ENCODE results near the gene PIGA. TPM values are rescaled to one million over a fixed set of nuclear protein-coding genes. Genes with fewer than 3 reads are reported as not detected.

Gene PIGA
- total and polyA plus RNA-seq, 9 of the 15 experiments (the other 6 are each of a cell fraction or from before 2014, with no cell fraction given): 14.8 to 36.9 (median 23.5) TPM

DNA sequence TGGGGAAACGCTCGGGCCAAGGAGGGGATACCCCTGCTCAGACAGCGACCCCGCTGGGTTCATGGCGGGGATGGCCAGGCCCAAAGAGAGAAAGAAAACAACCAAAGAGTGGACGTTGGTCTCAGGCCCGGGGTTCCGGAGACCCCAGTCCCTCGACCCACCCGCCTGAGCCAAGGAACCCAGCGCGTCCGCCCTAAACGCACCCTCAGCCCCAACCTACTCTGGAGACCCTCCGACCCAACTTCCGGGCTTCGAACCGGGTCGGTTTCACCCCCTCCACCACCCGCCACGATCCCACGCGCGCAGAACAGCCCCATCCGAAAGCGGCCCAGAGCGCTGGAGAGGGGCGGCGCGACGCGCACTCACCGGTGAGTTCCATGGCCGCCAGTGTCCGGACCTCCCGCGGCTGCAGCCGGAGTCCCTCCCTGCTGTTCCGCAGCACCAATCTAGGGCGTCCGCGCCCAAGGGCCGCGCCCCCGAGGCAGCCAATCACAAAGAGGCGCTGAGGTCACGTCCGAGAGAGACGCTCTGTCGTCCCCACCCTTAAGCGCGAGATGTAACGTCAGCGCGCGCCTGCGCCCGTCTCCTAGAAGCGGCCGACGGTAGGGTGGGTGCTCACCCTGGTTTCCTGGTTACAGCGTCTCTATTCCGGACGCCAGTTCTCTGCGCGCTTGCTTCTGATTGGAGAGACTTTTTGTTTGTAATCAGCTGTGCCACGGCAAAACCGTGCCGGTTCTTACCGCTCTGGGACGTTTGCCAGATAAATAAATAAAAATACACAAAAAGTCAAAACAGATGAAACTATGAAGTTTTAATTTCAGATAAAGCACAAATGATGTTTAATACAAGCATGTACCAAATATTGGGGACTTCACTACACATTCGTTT is at the start of gene PIGA (continued):
- 0 out of 4 replicates have a peak, but pooled peaks of 1 of the 2 experiments have one; percentile 28 for TF ChIP-seq NONO (IDR thresholded peaks at IDR 0.05; ENCODE audit: low read depth in 2 of 2, low read length in 1 of 2)
- peak; percentile 75 for TF ChIP-seq C11orf30 (IDR thresholded peaks at IDR 0.05; ENCODE audit: low read depth)
- no peak for TF ChIP-seq CHD4 (IDR thresholded peaks at IDR 0.05; ENCODE audit: insufficient read depth, insufficient replicate concordance, low read depth, low read length, poor library complexity, severe bottlenecking)
- TF ChIP-seq, protein P1, sequence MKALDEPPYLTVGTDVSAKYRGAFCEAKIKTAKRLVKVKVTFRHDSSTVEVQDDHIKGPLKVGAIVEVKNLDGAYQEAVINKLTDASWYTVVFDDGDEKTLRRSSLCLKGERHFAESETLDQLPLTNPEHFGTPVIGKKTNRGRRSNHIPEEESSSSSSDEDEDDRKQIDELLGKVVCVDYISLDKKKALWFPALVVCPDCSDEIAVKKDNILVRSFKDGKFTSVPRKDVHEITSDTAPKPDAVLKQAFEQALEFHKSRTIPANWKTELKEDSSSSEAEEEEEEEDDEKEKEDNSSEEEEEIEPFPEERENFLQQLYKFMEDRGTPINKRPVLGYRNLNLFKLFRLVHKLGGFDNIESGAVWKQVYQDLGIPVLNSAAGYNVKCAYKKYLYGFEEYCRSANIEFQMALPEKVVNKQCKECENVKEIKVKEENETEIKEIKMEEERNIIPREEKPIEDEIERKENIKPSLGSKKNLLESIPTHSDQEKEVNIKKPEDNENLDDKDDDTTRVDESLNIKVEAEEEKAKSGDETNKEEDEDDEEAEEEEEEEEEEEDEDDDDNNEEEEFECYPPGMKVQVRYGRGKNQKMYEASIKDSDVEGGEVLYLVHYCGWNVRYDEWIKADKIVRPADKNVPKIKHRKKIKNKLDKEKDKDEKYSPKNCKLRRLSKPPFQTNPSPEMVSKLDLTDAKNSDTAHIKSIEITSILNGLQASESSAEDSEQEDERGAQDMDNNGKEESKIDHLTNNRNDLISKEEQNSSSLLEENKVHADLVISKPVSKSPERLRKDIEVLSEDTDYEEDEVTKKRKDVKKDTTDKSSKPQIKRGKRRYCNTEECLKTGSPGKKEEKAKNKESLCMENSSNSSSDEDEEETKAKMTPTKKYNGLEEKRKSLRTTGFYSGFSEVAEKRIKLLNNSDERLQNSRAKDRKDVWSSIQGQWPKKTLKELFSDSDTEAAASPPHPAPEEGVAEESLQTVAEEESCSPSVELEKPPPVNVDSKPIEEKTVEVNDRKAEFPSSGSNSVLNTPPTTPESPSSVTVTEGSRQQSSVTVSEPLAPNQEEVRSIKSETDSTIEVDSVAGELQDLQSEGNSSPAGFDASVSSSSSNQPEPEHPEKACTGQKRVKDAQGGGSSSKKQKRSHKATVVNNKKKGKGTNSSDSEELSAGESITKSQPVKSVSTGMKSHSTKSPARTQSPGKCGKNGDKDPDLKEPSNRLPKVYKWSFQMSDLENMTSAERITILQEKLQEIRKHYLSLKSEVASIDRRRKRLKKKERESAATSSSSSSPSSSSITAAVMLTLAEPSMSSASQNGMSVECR (CRISPR knock-in tag; IDR thresholded peaks at IDR 0.05): 0 out of 2 replicates have a peak, but pooled peaks have one; percentile 12
- TF ChIP-seq TFAM (CRISPR knock-in tag; conservative IDR thresholded peaks at IDR 0.05): no peak
- no peak for TF ChIP-seq ZC3H8 (IDR thresholded peaks at IDR 0.05)
- peak; percentile 82 for TF ChIP-seq POLR2B (IDR thresholded peaks at IDR 0.05; ENCODE audit: low read depth, partially characterized antibody)
- peak; percentile 64 for TF ChIP-seq SAP30 (IDR thresholded peaks at IDR 0.05; ENCODE audit: borderline replicate concordance, insufficient read depth, low read depth, low read length, poor library complexity, severe bottlenecking)
- TF ChIP-seq, protein P2, sequence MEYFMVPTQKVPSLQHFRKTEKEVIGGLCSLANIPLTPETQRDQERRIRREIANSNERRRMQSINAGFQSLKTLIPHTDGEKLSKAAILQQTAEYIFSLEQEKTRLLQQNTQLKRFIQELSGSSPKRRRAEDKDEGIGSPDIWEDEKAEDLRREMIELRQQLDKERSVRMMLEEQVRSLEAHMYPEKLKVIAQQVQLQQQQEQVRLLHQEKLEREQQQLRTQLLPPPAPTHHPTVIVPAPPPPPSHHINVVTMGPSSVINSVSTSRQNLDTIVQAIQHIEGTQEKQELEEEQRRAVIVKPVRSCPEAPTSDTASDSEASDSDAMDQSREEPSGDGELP (CRISPR knock-in tag; IDR thresholded peaks at IDR 0.05; ENCODE audit: borderline replicate concordance): peak; percentile 97
- no peak for TF ChIP-seq TRIM28 (IDR thresholded peaks at IDR 0.05)
- TF ChIP-seq ZNF408 (CRISPR knock-in tag; IDR thresholded peaks at IDR 0.05; ENCODE audit: low read depth): no peak
- TF ChIP-seq RBM14 (IDR thresholded peaks at IDR 0.05; ENCODE audit: borderline replicate concordance, insufficient read depth, low read depth, low read length): no peak
- no peak for TF ChIP-seq NBN (IDR thresholded peaks at IDR 0.05; ENCODE audit: low read depth)
- TF ChIP-seq MAZ (CRISPR knock-in tag; conservative IDR thresholded peaks at IDR 0.05 in 1 of 2, IDR thresholded peaks at IDR 0.05 in 1 of 2): peak in 1 of 2 experiments; percentile 30; a peak in 1 of 4 replicates
- TF ChIP-seq LARP7 (IDR thresholded peaks at IDR 0.05): no peak
- TF ChIP-seq, protein P3, sequence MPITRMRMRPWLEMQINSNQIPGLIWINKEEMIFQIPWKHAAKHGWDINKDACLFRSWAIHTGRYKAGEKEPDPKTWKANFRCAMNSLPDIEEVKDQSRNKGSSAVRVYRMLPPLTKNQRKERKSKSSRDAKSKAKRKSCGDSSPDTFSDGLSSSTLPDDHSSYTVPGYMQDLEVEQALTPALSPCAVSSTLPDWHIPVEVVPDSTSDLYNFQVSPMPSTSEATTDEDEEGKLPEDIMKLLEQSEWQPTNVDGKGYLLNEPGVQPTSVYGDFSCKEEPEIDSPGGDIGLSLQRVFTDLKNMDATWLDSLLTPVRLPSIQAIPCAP (CRISPR knock-in tag; IDR thresholded peaks at IDR 0.05; ENCODE audit: borderline replicate concordance): no peak
- peak in 1 of 2 experiments; percentile 19; a peak in 1 of 4 replicates for TF ChIP-seq CSDE1 (IDR thresholded peaks at IDR 0.05)
- TF ChIP-seq, protein P4, sequence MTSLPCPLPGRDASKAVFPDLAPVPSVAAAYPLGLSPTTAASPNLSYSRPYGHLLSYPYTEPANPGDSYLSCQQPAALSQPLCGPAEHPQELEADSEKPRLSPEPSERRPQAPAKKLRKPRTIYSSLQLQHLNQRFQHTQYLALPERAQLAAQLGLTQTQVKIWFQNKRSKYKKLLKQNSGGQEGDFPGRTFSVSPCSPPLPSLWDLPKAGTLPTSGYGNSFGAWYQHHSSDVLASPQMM (CRISPR knock-in tag; IDR thresholded peaks at IDR 0.05): no peak
- peak; percentile 78 for TF ChIP-seq MBD2 (IDR thresholded peaks at IDR 0.05; ENCODE audit: borderline replicate concordance, low read depth)
- TF ChIP-seq POLR2H (tag; IDR thresholded peaks at IDR 0.05; ENCODE audit: low read depth): peak; percentile 47; the same call in 1 of the 2 replicates
